Loucy (cell line): ENCODE results near the gene TCL1A.

Experiments
- H2AFZ ChIP-seq: fragments of 200-600 bp; sonication (generic); 2 replicates; pipeline ENCODE4 v1.6.0; 2016; ENCODE audit warnings: antibody characterized with exemption, mild to moderate bottlenecking, low read length, moderate library complexity
- H3F3A ChIP-seq: fragments of 200-600 bp; 2 replicates; pipeline ENCODE4 v1.6.0; 2016; ENCODE audit warnings: antibody characterized with exemption, low read depth, mild to moderate bottlenecking
- H3K27me3 ChIP-seq: fragments of 200-600 bp; sonication (generic); 2 replicates; pipeline ENCODE4 v1.6.1; 2014; ENCODE audit warnings: low read length, mild to moderate bottlenecking; ENCODE audit not compliant: insufficient read depth, poor library complexity, severe bottlenecking
- H3K36me3 ChIP-seq: fragments of 200-600 bp; sonication (generic); 2 replicates; pipeline ENCODE4 v1.6.1; 2016; ENCODE audit warnings: low read length; ENCODE audit not compliant: insufficient read depth
- H3K4me1 ChIP-seq: fragments of 200-600 bp; sonication (generic); 2 replicates; pipeline ENCODE4 v1.5.1; 2014; ENCODE audit warnings: low read length, mild to moderate bottlenecking; ENCODE audit not compliant: insufficient read depth, poor library complexity, severe bottlenecking
- H3K4me2 ChIP-seq: fragments of 200-600 bp; sonication (generic); 2 replicates; pipeline ENCODE4 v1.6.0; 2014; ENCODE audit warnings: antibody characterized with exemption, low read length, low read depth, mild to moderate bottlenecking; ENCODE audit not compliant: poor library complexity, severe bottlenecking
- H3K4me3 ChIP-seq: fragments of 200-600 bp; sonication (generic); 2 replicates; pipeline ENCODE4 v1.5.1; 2014; ENCODE audit warnings: low read length, mild to moderate bottlenecking, mixed read lengths; ENCODE audit not compliant: poor library complexity, severe bottlenecking
- H3K79me2 ChIP-seq: fragments of 200-600 bp; sonication (generic); 2 replicates; pipeline ENCODE4 v1.6.1; 2014; ENCODE audit warnings: low read length; ENCODE audit not compliant: insufficient read depth
- H3K9ac ChIP-seq: fragments of 200-600 bp; sonication (generic); 2 replicates; pipeline ENCODE4 v1.6.0; 2014; ENCODE audit warnings: mild to moderate bottlenecking, low read depth, low read length, moderate library complexity; ENCODE audit not compliant: poor library complexity, severe bottlenecking
- H3K9me2 ChIP-seq: fragments of 200-600 bp; sonication (generic); replicated peaks from 2 replicates; pipeline ENCODE4 v1.6.1; 2016; ENCODE audit warnings: low read depth, low read length, mixed read lengths
- H3K9me3 ChIP-seq: fragments of 200-600 bp; sonication (generic); 2 replicates; pipeline ENCODE4 v1.6.1; 2014; ENCODE audit warnings: mild to moderate bottlenecking, antibody characterized with exemption, low read length, low read depth; ENCODE audit not compliant: insufficient read depth
- H4K20me1 ChIP-seq: fragments of 200-600 bp; sonication (generic); 2 replicates; pipeline ENCODE4 v1.6.0; 2014; ENCODE audit warnings: antibody characterized with exemption, low read length, mild to moderate bottlenecking; ENCODE audit not compliant: insufficient read depth, poor library complexity, severe bottlenecking
- CTCF ChIP-seq: fragments of 200-600 bp; sonication (generic); conservative IDR thresholded peaks from 2 replicates; pipeline ENCODE4 v1.5.1; 2014; ENCODE audit warnings: mild to moderate bottlenecking, antibody characterized with exemption, low read length
- EZH2phosphoT487 ChIP-seq: fragments of 200-600 bp; IDR thresholded peaks from 2 replicates; pipeline ENCODE4 v1.6.1; 2018; ENCODE audit warnings: antibody characterized with exemption, mild to moderate bottlenecking, moderate library complexity, borderline replicate concordance

The TCL1A gene

GRCh38 chr14:95679148-95679815 lies 34.6 kb downstream of the TCL1A start:
- Histone ChIP-seq H3F3A (no peaks in the 10 kb centered on the region), H4K20me1 (no peaks in the 10 kb centered on the region), H3K9me2 (no peaks in the 10 kb centered on the region), H3K9ac (no peak overlapping the region), H3K27me3 (no peaks in the 10 kb centered on the region), H3K4me1 (no peaks in the 10 kb centered on the region), H3K36me3 (no peaks in the 10 kb centered on the region), H3K4me3 (no peak overlapping the region), H2AFZ (no peak overlapping the region), H3K9me3 (no peaks in the 10 kb centered on the region), H3K4me2 (no peak overlapping the region), H3K79me2 (no peaks in the 10 kb centered on the region)
- no peak for TF ChIP-seq EZH2phosphoT487
- TF ChIP-seq CTCF: no peak

- no peaks in the 10 kb centered on the region for H3K27me3 ChIP-seq
- no peak overlapping the region for H3K4me3 ChIP-seq
- H3K4me1 ChIP-seq: no peaks in the 10 kb centered on the region
- no peak overlapping the region for H3K9ac ChIP-seq
- TF ChIP-seq CTCF (no peak), EZH2phosphoT487 (no peak)
- H3K36me3 ChIP-seq: no peaks in the 10 kb centered on the region
- H3K79me2 ChIP-seq: no peaks in the 10 kb centered on the region
- no peaks in the 10 kb centered on the region for H3K9me3 ChIP-seq
- H3K9me2 ChIP-seq: no peaks in the 10 kb centered on the region
- no peaks in the 10 kb centered on the region for H4K20me1 ChIP-seq
- no peak overlapping the region for H3K4me2 ChIP-seq
- H3F3A ChIP-seq: no peaks in the 10 kb centered on the region
- no peak overlapping the region for H2AFZ ChIP-seq
Measured at GRCh38 chr14:95677179-95677835, 36.6 kb downstream of the TCL1A start.

GRCh38 chr14:95675486-95675885 lies 38.4 kb downstream of the TCL1A start:
- no peaks in the 10 kb centered on the region for H3F3A ChIP-seq
- no peak overlapping the region for H3K4me2 ChIP-seq
- no peak overlapping the region for H3K4me3 ChIP-seq
- no peak overlapping the region for H2AFZ ChIP-seq
- no peak overlapping the region for H3K9ac ChIP-seq
- H3K79me2 ChIP-seq: no peaks in the 10 kb centered on the region
- no peaks in the 10 kb centered on the region for H3K9me2 ChIP-seq
- no peaks in the 10 kb centered on the region for H3K36me3 ChIP-seq
- H3K27me3 ChIP-seq: no peaks in the 10 kb centered on the region
- no peaks in the 10 kb centered on the region for H4K20me1 ChIP-seq
- TF ChIP-seq CTCF: no peak
- TF ChIP-seq EZH2phosphoT487: no peak
- H3K4me1 ChIP-seq: peaks cover under 1% of the 10 kb centered on the region
- H3K9me3 ChIP-seq: no peaks in the 10 kb centered on the region
